C1 segment of cervical spinal cord (tissue), 14 donors: Measurements from ENCODE around the gene PDXK.

ENCODE experiments used
- DNase-seq, 14 donors: peaks; one replicate each; lab custom pipeline; 2025; lab: John Stamatoyannopoulos, UW

PDXK gene

DNA sequence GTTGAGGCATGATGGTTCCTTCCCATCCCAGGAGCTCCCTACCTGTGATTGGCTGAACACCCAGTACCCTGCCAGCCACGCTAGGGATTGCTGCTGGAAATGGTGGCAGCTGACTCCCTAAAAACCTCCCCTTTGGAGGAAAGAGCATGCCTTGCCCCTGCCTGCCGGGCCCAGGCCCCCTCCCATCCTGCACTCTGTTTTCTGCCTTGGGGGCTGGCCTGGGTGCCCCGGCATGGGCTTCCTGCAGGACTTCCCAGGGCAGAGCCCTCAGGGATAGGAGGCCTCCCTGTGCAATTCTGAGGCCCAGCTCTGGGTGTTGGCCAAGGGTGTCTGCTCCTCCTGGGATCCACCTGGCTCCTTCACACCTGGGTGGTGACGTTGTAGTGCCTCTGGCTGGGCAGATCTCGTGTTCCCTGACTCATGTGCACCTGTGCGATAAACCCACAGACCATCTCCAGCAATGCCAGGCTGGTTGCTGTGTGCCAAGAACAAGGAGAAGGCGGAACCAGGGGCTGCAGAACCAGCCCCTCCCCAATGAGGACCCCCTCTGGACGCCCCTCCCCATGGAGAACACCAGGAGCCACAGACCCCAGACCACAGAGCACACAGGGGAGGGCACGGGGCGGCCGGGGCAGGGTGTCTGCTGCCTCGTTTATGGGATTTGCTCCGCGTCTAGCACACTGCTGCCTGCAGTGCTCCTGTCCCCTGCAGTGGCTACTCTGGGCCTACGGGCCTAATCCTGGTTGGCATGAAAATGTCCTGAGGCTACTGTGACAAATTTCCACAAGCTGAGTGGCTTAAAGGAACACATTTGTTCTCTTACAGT, 43.6 kb downstream of the PDXK start:
- no peak for DNase-seq

DNA sequence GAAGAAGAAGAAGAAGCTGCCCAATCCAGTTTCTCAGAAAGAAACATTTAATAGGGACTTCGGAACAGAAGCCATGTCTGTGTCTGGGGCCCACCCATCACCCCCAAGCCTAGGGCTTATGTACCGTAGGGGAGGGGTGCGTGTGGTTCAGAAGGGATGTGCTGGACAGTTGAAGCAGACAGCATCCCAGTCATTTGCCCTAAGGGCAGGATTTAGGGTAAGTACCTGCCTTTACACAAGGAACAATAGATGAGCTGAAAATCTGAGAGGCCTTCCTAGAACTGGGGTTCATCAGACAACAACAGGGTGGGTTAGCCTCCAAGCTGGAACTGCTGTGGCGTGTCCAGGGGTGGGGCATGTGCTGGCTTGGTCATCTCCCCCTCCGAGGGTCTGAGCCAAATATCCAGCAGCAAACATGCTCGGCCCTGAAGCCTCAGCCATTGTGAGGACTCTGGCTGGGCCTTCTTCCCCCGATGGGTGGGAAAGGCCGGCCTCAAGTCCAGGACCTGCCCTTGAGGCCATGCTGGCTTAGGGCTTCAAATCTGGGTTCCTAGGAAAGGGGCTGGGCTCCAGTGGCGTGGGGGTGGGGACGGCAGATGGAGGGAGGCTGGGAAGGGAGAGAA, 45.1 kb downstream of the PDXK start:
- no peak for DNase-seq

DNA sequence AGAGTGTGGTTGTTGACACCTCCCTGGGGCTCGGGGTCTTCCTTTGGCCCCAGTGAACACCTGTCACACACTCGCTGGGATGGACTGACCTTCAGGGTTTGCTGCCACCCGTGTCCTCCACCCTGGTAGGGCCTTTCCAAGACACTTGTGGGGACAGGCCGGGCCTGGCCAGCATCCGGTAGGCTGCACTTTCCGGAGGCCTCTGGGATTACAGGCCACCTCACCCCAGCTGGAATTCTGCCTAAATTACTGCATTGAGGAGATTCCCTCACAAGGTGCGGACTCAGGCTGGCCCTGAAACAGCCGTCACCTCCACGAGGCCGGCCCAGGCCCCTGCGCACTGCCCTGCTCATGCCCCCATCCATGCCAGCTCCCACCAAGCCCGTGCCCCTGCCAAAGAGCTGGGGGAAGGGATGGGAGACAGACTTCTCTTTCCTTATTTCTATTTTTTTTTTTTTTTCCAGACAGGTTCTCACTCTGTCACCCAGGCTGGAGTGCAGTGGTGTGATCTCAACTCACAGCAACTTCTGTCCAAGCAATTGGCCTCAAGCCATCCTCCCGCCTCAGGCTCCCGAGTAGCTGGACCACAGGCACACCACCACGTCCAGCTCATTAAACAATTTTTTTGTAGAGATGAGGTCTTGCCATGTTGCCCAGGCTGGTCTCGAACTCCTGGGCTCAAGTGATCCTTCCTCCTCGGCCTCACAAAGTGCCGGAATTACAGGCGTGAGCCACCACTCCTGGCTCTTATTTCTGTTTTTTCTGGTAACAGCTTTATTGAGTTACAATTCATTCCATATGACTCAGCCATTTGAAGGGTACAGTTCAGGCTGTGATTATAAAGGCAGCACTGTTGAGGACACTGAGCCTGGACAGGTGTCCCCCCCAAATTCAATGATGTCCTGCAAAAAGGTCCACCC, 45.9 kb downstream of the PDXK start:
- no peak for DNase-seq

GRCh38 chr21:43766734-43767497, 48.0 kb downstream of the PDXK start:
- no peak for DNase-seq

DNA sequence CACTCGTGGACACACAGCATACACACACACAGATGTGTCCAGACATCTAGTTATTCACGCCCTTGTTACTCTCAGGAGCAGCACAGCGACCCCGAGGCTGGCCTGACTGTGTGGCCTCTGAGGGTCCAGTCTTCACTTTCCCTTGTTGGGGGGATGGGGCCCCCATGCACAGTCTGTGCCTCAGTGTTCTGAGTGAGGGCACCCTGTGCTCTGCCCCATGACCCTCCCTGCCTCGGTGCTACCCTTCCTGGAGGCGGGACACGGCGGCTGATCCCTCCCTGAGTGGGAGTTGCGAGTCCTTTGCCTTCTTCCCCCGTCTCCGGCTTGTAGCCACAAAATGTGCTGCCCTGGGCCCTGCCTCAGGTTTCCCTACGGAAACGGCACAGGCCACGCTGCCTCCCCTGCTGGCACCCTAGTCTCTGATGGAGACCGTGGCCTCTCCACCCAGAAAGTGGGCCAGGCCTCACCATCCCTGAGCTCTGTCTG, 48.6 kb downstream of the PDXK start:
- no peak for DNase-seq

DNA sequence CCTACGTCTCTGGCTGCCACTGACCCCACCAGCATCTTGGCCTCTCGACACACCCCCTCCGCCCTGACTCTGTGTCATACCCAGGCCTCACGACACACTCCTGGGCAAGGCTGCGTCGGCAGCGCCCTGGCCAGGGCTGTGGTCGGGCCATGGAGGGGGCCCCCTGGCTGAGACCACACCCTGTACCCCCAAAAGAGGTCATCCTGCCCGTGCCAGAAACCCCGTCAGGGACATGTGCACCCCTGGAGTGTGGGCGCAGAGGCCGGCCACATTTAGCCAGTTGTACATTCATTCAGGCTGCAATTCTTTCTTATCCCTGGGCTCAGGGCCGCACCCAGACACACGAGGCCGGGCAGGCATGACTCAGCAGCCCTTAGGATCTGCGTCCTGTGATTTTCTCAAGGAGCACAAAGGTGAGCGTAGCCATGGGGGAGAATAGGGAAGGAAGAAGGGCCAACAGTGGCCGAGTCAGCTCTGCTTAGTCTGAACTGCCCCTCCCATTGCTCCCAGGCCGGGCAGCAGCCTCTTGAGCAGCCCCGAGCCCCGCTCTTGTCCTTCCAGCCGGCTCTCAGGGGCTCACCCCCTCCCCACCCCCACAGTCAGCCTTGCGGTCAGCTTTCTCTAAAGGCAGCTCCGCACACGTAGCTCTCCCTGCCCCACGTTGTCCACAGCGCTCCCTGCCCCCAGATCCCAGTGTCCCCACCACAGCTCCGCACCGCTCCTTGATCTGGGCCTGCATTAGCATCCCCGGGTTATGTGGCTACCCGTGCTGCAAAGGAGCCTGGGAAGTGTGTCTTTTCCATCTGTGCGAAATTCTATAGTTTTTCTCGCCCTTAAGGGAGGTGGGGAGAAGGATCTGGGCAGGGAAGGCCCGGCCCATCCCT, 49.3 kb downstream of the PDXK start:
- DNase-seq = peak in 1 of 14 donors; percentile 31

DNA sequence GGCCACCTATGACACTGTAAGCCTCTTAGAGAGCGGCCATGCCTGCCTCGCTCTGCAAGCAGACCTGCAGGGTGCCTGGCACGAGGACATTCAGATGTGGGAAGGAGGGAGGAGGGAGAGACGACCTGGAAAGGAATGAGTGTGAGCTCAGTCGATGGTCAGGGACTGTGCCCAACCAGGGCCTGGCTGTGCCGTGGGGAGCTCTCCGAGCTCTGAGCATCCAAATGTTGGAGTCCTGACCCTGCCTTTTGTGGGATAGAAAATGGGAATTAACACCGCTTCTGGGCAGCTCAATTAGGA, 49.9 kb downstream of the PDXK start:
- DNase-seq = peak in 1 of 14 donors; percentile 56

DNA sequence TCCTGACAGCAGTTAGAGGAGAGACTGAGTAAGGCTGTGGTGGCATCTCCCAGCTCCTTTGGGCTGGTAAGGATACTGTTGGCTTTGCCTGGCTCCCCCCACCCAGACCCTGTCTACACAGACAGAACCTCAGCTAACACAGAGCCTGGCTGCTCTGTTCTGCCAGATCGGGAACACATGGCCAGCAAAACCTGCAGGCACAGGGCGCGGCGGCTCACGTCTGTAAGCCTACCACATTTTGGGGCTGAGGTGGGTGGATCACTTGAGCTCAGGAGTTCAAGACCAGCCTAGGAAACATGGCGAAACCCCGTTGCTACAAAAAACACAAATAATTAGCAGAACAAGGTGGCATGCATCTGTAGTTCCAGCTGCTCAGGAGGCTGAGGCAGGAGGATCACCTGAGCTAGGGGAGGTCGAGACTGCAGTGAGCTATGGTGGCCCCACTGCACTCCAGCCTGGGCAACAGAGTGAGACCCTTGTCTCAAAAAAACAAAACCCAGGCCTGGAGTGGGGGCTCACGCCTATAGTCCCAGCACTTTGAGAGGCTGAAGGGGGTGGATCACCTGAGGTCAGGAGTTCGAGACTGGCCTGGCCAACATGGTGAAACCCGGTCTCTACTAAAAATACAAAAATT, 50.5 kb downstream of the PDXK start:
- DNase-seq = no peak

- DNase-seq = no peak
Observed at GRCh38 chr21:43770066-43770655, 51.2 kb downstream of the PDXK start.

GRCh38 chr21:43771199-43771675, 52.3 kb downstream of the PDXK start:
- no peak for DNase-seq

DNA sequence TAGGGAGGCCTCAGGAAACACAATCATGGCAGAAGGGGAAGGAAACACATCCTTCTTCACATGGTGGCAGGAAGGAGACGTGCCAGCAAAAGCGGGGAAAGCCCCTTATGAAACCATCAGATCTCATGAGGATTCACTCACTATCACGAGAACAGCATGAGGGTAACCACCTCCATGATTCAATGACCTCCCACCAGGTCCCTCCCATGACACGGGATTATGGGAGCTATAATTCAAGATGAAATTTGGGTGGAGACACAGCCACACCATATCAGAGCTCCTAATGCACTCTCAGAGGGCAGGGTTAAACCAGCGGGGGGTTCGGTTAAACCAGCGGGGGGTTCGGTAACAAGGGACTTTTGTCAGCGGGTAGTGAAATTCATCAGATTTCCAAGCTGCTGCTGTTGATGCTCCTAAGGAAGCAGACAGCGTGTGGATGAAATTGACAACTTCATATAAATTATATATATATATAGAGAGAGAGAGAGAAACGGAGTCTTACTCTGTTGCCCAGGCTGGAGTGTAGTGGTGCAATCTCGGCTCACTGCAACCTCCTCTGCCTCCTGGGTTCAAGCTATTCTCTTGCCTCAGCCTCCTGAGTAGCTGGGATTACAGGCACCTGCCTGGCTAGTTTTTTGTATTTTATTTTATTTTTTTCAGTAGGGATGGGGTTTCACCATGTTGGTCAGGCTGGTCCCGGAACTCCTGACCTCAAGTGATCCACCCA, 52.9 kb downstream of the PDXK start:
- DNase-seq = no peak

DNA sequence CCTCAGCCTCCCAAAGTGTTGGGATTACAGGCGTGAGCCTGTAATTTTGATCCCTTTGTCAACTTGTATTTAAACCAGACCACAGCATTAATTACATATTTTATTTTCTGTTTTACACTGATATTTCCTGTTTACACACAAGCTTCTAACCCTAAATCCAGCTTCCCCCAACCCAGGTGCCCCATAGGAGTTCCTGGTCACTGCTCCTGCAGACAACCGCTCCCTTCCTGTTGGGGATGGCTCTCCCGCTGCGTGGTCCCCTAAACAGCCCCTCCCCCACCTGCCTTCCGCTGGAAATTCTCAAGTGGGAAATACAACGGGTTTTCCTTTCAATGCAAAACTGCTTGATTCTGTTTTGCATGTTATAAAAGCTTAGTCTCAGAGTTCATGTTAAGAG, 53.5 kb downstream of the PDXK start:
- DNase-seq = no peak

DNA sequence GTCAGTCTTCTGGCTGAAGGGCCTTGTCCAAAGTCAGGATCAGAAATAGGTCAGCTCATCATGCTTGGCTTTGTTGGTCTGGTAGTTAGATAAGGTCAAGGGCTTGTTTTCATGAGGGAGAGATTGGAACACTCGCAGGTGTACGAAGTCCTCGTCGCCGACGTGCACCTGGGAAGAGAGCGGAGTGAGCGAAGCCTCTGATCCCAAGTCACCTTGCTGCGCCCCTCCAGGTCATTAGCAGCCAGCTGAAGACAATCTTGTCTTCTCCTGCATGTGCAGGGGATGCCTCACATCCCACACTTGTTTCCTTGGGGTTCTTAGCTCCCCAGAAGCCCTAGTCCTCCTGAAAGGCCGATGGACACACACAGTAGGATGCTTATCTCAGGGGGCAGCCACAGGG, 55.2 kb downstream of the PDXK start:
- no peak for DNase-seq

DNA sequence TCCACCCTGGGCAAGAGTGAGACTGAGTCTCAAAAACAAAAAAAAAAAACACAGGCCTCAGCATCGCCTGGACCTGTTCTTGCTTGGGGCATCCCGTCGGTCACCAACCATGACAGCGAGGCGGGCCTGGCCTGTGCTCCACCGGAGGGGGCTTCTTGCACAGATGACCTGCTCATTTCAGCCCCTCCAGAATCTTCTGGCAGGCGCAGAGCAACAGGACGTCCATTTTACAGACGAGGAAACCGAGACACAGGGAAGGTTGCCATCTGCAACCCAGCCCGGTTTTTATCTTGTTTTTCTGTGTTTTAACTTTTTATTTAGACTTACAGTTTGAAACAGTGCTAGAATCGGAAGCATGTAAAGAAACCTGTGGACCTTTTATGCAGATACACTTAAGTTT, 56.3 kb downstream of the PDXK start:
- no peak for DNase-seq

GRCh38 chr21:43775795-43776430, 57.0 kb downstream of the PDXK start, which contains the start of gene CSTB:
TSS of gene CSTB (minus strand) at chr21:43776308. CDS start at chr21:43776269, 39 bp downstream.
- DNase-seq = peak; percentile 40 to 91 (median 83)

- DNase-seq = no peak
Observed at GRCh38 chr21:43777953-43778352, 59.0 kb downstream of the PDXK start.

- no peak for DNase-seq
Observed at GRCh38 chr21:43778469-43779335, 59.8 kb downstream of the PDXK start.
